GM21737 (cell line): ENCODE measurements around the gene RTTN.
"Not testable (repeated sequence)": the region's sequence is repeated elsewhere in the genome, so short reads cannot be mapped to it uniquely, and the experiment has no call there.

ENCODE experiments used
- ATAC-seq: cut with Tn5 transposase; IDR thresholded peaks from one replicate; pipeline ENCODE4 v1.9.1; 2021; ENCODE audit warnings: mild to moderate bottlenecking, moderate library complexity; ENCODE audit not compliant: unreplicated experiment

RTTN gene

DNA sequence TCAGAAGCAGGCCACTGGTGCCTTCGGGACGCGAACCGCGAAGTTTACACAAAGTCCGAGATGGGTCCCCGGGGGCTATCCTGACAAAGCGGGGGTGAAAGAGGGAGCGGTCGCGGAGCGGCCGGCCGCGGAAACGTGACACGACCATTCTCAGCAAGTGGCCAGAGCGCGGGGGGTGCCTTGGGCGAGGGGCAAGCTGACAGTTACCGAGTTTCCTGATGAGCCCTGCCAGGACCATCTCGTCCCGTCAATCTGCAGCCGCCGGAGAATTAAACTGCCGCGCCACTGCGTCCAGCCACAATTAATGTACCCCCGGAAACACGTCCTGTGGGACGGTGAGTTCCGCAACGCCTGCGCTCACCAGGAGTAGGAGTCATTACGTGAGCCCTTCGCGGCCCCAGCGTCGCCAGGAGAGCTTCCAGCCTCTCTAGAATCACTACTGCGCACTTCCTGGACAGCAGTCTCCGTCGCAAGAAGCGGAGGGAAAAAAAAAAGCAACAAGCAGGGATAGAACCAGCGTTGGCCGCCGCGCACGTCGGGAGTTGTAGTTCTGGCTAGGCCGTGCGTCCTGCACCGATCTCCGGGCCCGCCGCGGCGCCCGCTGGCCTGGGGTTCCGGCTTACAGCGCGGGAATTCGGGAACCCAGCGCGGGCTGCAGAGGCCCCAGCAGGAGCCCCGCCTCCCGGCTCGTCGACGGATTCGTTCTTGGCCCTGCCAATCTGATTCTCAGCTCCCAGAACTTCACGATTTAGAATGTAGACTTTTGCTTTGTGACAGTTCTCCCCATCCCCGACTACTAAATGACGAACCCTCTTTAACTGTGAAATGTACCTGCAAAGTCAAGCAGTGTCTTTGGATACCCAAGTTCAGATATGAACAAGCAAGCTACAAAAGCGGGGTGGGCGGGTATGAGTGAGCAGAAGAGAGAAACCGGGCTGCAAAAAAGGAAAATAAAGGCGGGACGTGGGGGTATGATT lies at the start of gene RTTN:
TSS of gene RTTN (minus strand) at position 267 of the 977 bp plus-strand sequence. CDS start at position 238, 29 bp downstream.
- ATAC-seq, result peak; percentile 98

DNA sequence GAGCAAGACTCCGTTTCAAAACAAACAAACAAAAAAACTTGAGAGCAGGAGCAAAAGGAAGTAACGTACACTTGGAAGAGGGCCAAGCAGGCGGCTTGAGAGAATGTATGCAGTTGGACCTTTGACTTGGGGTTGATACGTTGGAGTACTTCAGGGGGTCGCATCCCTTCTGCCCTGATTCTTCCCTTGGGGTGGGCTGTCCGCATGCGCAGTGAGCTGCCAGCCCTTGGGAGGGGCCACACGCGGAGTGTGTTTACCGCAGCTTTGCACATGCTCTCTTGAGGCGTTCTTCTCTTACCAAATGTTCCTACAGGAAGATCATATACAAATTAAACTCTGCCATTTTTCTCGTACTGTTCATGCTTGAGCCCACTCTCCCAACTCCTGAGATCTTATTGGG lies 45.3 kb upstream of the RTTN start:
- ATAC-seq, result no peak

GRCh38 chr18:70249861-70250260 lies 44.4 kb upstream of the RTTN start:
- not testable (repeated sequence) for ATAC-seq

GRCh38 chr18:70249118-70249517 lies 43.6 kb upstream of the RTTN start:
- ATAC-seq, result no peak

- no peak for ATAC-seq
Observed at GRCh38 chr18:70246061-70246466, 40.6 kb upstream of the RTTN start.

- no peak for ATAC-seq
Observed at GRCh38 chr18:70243131-70243929, 37.8 kb upstream of the RTTN start.

GRCh38 chr18:70236921-70237320 lies 31.4 kb upstream of the RTTN start:
- ATAC-seq, result not testable (repeated sequence)

GRCh38 chr18:70235478-70235877 lies 30.0 kb upstream of the RTTN start:
- no peak for ATAC-seq

DNA sequence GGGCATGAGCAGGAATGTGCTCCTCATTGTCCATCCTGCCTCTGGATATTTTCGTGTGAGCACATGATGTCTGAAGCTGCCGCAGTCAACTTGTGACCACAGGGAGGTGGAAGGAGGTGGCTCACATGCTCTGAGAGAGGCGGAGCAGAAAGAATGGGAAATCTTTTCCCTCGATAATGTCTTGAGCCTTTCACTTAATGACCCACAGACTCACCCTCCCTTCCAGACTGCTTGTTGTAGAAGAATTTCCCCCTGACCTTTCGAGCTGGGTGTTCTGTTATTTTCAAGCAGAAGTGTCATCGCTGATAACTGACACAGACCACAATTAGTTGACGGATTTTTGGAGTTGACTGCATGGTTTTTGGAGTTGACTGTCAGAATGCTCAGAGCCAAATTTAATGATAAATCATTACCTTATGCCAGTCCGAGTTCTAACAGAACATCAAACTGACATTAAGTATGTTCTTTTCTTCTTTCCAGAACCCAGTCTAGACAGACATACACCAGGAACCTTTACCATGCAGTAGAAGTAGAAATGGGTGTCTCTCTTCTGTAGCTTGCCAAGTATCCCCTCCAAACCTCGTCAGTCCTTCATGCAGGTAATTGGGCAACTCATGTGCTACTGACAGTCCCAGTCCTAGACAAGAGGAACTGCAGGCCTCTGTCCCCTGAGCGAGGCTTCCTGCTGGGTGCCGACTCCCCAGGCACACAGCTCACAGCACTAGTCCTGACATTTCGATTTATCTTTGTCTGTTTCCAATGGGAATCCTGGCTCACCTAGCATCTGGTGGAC lies 29.4 kb upstream of the RTTN start:
- no peak for ATAC-seq

DNA sequence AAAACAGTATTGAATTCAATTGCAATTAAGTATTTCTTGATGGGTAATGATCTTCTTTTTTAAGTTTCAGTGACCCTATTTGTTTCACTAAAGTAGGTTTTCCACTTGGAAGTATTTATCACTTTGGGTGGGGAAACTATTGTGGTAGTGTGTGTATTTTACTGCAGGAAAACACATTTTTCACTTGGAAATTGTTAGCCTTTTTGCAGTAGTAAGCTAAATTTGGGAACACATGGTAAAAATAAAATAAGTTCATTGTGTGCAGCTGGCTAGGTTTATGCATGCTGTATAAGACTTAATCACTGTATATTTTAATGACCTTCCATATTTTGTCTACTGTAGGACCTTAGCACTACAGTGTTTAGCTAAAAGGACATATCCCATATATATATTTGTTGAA lies 28.5 kb upstream of the RTTN start:
- no peak for ATAC-seq

DNA sequence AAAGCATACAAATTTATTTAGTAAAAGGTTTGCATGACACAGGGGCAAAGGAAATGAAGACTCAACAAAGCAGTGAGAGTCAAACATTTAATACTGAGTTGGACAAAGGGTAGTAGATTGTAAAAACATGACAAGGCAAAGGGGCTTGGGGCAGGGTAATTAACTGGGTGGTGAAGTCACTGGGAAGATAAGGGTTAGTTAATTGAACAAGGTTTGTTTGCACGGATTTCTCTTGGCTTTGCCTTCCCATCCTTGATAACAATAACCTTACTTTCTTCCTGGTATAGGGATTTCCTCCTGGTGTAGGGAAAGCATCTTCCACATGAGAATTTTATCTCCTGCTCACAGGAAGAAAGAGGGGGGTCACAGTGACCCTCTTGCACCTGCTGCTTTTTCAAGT lies 26.8 kb upstream of the RTTN start:
- ATAC-seq, result no peak

DNA sequence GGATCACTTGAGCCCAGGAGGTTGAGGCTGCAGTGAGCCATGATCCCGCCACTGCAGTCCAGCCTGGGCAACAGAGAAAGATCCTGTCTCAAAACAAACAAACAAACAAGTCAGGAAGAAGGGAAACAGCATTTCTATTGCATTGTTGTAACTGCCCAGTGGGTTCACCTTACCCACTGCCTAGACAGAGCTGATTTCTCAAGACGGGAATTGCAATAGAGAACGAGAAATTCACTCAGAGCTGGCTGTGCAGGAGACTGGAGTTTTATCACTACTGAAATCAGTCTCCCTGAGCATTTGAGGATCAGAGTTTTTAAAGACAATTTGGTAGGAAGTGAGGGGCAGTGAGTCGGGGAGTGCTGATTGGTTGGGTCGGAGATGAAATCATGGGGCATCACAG lies 24.2 kb upstream of the RTTN start:
- no peak for ATAC-seq

- no peak for ATAC-seq
Observed at GRCh38 chr18:70228536-70228935, 23.0 kb upstream of the RTTN start.

GRCh38 chr18:70227438-70227837 lies 22.0 kb upstream of the RTTN start:
- no peak for ATAC-seq

GRCh38 chr18:70221915-70222278 lies 16.4 kb upstream of the RTTN start:
- ATAC-seq, result no peak

GRCh38 chr18:70221156-70221914 lies 15.8 kb upstream of the RTTN start:
- ATAC-seq, result no peak

GRCh38 chr18:70220628-70221027 lies 15.1 kb upstream of the RTTN start:
- no peak for ATAC-seq

DNA sequence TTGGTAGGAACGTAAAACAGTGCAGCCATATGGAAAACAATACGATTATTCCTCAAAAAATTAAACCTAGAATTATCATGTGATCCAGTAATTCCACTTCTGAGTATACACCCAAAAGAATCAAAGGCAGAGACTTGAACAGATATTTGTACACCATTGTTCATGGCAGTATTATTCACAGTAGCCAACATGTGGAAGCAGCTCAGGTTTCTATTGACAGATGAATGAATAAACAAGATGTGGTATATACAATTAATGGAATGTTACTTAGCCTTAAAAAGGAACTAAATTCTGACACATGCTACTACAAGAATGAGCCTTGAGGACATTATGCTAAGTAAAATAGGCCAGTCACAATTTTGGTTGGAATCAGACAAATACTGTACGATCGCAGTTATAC lies 14.2 kb upstream of the RTTN start:
- no peak for ATAC-seq

GRCh38 chr18:70216788-70217187 lies 11.3 kb upstream of the RTTN start:
- no peak for ATAC-seq

GRCh38 chr18:70207181-70207580 lies 1.7 kb upstream of the RTTN start:
- no peak for ATAC-seq
